Measurements from ENCODE around the gene DNAH3. TPM values are rescaled to one million over a fixed set of nuclear protein-coding genes. Genes with fewer than 3 reads are reported as not detected.

The DNAH3 gene
- polyA plus RNA-seq, 4 donors, result 0.32 to 0.67 (median 0.52) TPM; not detected in 1

Other genes with a start within 250 kb of the DNAH3 start
- gene LDAF1, start 7.8 kb upstream of the DNAH3 start, polyA plus RNA-seq, result 10 to 100 TPM in 2 of 4 donors, 1 to 10 TPM in 2; 5.7 to 24.1 (median 13.4) TPM
- gene ZP2, start 60.7 kb upstream of the DNAH3 start, polyA plus RNA-seq, result 1 to 10 TPM in 1 of 4 donors, under 1 TPM in 3; 0.01 to 1.1 (median 0.42) TPM
- gene ANKS4B, start 82.9 kb upstream of the DNAH3 start, polyA plus RNA-seq, result 10 to 100 TPM; 15.9 to 54.7 (median 32.9) TPM
- 1 to 10 TPM; 1.6 to 6.5 (median 3.7) TPM for gene CRYM, start 127.4 kb upstream of the DNAH3 start, polyA plus RNA-seq

Data from small intestine (tissue), 4 donors.